Uterus (tissue), 2 donors: ENCODE results near the gene UQCRC2.
"Not testable (repeated sequence)": the region's sequence is repeated elsewhere in the genome, so short reads cannot be mapped to it uniquely, and the experiment has no call there.

ENCODE experiments used
- POLR2A ChIP-seq, 2 donors: fragments of 450-650 bp; IDR thresholded peaks; one replicate each; pipeline ENCODE4 v1.6.1; 2016; ENCODE audit warnings: antibody characterized with exemption in 2 of 2, mild to moderate bottlenecking in 1 of 2, moderate library complexity in 1 of 2
- TF ChIP-seq, protein P1 (sequence below), 4 experiments: fragments of 200-600 bp in 2 of 4; fragments of 450-650 bp in 2 of 4; sonication (generic) in 2 of 4; IDR thresholded peaks; one replicate each; pipeline ENCODE4 v1.5.1; 2016 to 2019; ENCODE audit warnings: antibody characterized with exemption in 4 of 4, mild to moderate bottlenecking in 2 of 4, moderate library complexity in 1 of 4

GRCh38 chr16:21933790-21934189 lies 19.4 kb upstream of the UQCRC2 start:
- TF ChIP-seq, protein P1, sequence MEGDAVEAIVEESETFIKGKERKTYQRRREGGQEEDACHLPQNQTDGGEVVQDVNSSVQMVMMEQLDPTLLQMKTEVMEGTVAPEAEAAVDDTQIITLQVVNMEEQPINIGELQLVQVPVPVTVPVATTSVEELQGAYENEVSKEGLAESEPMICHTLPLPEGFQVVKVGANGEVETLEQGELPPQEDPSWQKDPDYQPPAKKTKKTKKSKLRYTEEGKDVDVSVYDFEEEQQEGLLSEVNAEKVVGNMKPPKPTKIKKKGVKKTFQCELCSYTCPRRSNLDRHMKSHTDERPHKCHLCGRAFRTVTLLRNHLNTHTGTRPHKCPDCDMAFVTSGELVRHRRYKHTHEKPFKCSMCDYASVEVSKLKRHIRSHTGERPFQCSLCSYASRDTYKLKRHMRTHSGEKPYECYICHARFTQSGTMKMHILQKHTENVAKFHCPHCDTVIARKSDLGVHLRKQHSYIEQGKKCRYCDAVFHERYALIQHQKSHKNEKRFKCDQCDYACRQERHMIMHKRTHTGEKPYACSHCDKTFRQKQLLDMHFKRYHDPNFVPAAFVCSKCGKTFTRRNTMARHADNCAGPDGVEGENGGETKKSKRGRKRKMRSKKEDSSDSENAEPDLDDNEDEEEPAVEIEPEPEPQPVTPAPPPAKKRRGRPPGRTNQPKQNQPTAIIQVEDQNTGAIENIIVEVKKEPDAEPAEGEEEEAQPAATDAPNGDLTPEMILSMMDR (IDR thresholded peaks at IDR 0.05): not testable (repeated sequence)
- not testable (repeated sequence) for TF ChIP-seq POLR2A (IDR thresholded peaks at IDR 0.05)
